HG03521 (cell line): ENCODE measurements around the gene GSK3B.
A peak's percentile ranks its signal among the peaks of the same experiment; 100 is the strongest.
"Not testable (repeated sequence)": the region's sequence is repeated elsewhere in the genome, so short reads cannot be mapped to it uniquely, and the experiment has no call there.

Experiments used
- ATAC-seq: cut with Tn5 transposase; IDR thresholded peaks from one replicate; pipeline ENCODE4 v1.9.1; 2021; ENCODE audit warnings: mild to moderate bottlenecking, moderate library complexity; ENCODE audit not compliant: unreplicated experiment

Gene GSK3B

GRCh38 chr3:120057626-120058025 lies 36.6 kb downstream of the GSK3B start:
- ATAC-seq = peak; percentile 54

GRCh38 chr3:120057029-120057428 lies 37.2 kb downstream of the GSK3B start:
- ATAC-seq = no peak

- ATAC-seq = not testable (repeated sequence)
Observed at GRCh38 chr3:120053647-120054046, 40.6 kb downstream of the GSK3B start.

GRCh38 chr3:120052677-120053076 lies 41.6 kb downstream of the GSK3B start:
- ATAC-seq = peak; percentile 22

GRCh38 chr3:120052225-120052624 lies 42.0 kb downstream of the GSK3B start:
- ATAC-seq = peak; percentile 51

GRCh38 chr3:120051570-120051969 lies 42.7 kb downstream of the GSK3B start:
- ATAC-seq = not testable (repeated sequence)

- no peak for ATAC-seq
Observed at GRCh38 chr3:120049881-120050539, 44.2 kb downstream of the GSK3B start.

- ATAC-seq = no peak
Observed at GRCh38 chr3:120049072-120049471, 45.2 kb downstream of the GSK3B start.

GRCh38 chr3:120048355-120049041 lies 45.7 kb downstream of the GSK3B start:
- no peak for ATAC-seq

- ATAC-seq = no peak
Observed at GRCh38 chr3:120047686-120048085, 46.6 kb downstream of the GSK3B start.

GRCh38 chr3:120040813-120041377 lies 53.4 kb downstream of the GSK3B start:
- ATAC-seq = no peak

GRCh38 chr3:120039642-120040610 lies 54.3 kb downstream of the GSK3B start:
- no peak for ATAC-seq

- no peak for ATAC-seq
Observed at GRCh38 chr3:120033596-120033995, 60.7 kb downstream of the GSK3B start.

GRCh38 chr3:120031561-120031960 lies 62.7 kb downstream of the GSK3B start:
- no peak for ATAC-seq

GRCh38 chr3:120029749-120030148 lies 64.5 kb downstream of the GSK3B start:
- no peak for ATAC-seq

GRCh38 chr3:120028271-120029047 lies 65.8 kb downstream of the GSK3B start:
- no peak for ATAC-seq

- no peak for ATAC-seq
Observed at GRCh38 chr3:120027226-120027625, 67.0 kb downstream of the GSK3B start.

- ATAC-seq = no peak
Observed at GRCh38 chr3:120025520-120025919, 68.7 kb downstream of the GSK3B start.

GRCh38 chr3:120024103-120024502 lies 70.1 kb downstream of the GSK3B start:
- ATAC-seq = no peak

- no peak for ATAC-seq
Observed at GRCh38 chr3:120022729-120023128, 71.5 kb downstream of the GSK3B start.
